Common myeloid progenitor, CD34-positive (primary cell): Measurements from ENCODE around the gene PDE4D.
"Not testable (repeated sequence)": the region's sequence is repeated elsewhere in the genome, so short reads cannot be mapped to it uniquely, and the experiment has no call there.

Experiments used
- CTCF ChIA-PET: fragments of 350-600 bp; sonication (Branson Sonifier 250); formaldehyde crosslinking; loops from one replicate; lab custom pipeline; 2021; ENCODE audit warnings: antibody characterized with exemption; lab: Charles Lee
- POLR2A ChIA-PET: fragments of 350-600 bp; sonication (Branson Sonifier 250); formaldehyde crosslinking; loops from one replicate; lab custom pipeline; 2021; ENCODE audit warnings: antibody characterized with exemption; lab: Charles Lee
- DNase-seq, 3 donors: peaks; one replicate each; pipeline versions ENCODE4 v3.0.0 to v3.0.0-alpha.2; 2013
- H3K27ac ChIP-seq, 2 experiments: 1 replicate in 1 of 2; 2 replicates in 1 of 2; pipeline ENCODE4 v1.7.0; 2013; ENCODE audit warnings: inconsistent platforms in 2 of 2, low read length in 2 of 2, mild to moderate bottlenecking in 2 of 2, low read depth in 1 of 2, moderate library complexity in 1 of 2; ENCODE audit not compliant: severe bottlenecking in 2 of 2, insufficient read depth in 1 of 2, poor library complexity in 1 of 2
- H3K27me3 ChIP-seq, 5 experiments: replicated peaks in 2 of 5; 1 replicate in 3 of 5; 2 replicates in 2 of 5; pipeline versions ENCODE4 v1.6.1 to v1.7.0; 2013; ENCODE audit warnings: low read length in 4 of 5, mild to moderate bottlenecking in 2 of 5, moderate library complexity in 2 of 5, inconsistent platforms in 1 of 5; ENCODE audit not compliant: insufficient read depth in 5 of 5, control insufficient read depth in 4 of 5
- H3K36me3 ChIP-seq, 4 experiments: 1 replicate in 2 of 4; 2 replicates in 2 of 4; pipeline versions ENCODE4 v1.6.1 to v1.7.0; 2013; ENCODE audit warnings: low read length in 3 of 4, control low read depth in 1 of 4, mild to moderate bottlenecking in 1 of 4; ENCODE audit not compliant: control insufficient read depth in 4 of 4, insufficient read depth in 4 of 4
- H3K4me1 ChIP-seq, 4 experiments: 1 replicate in 3 of 4; 2 replicates in 1 of 4; pipeline versions ENCODE4 v1.6.1 to v1.7.1; 2013; ENCODE audit warnings: low read length in 3 of 4, mild to moderate bottlenecking in 3 of 4, control low read depth in 1 of 4, inconsistent platforms in 1 of 4, moderate library complexity in 1 of 4; ENCODE audit not compliant: control insufficient read depth in 4 of 4, insufficient read depth in 4 of 4; ENCODE audit errors: control extremely low read depth in 1 of 4
- H3K4me3 ChIP-seq, 7 experiments: 1 replicate in 4 of 7; 2 replicates in 3 of 7; pipeline versions ENCODE4 v1.5.1 to v1.7.0; 2013; ENCODE audit warnings: mild to moderate bottlenecking in 7 of 7, low read length in 6 of 7, moderate library complexity in 6 of 7, inconsistent platforms in 2 of 7, low read depth in 2 of 7, control low read depth in 1 of 7; ENCODE audit not compliant: insufficient read depth in 4 of 7, control insufficient read depth in 1 of 7; ENCODE audit errors: extremely low read depth in 1 of 7
- H3K9me3 ChIP-seq, 5 experiments: 1 replicate in 4 of 5; 2 replicates in 1 of 5; pipeline versions ENCODE4 v1.6.1 to v1.7.1; 2013; ENCODE audit warnings: low read length in 4 of 5, mild to moderate bottlenecking in 2 of 5, inconsistent platforms in 1 of 5, low read depth in 1 of 5, moderate library complexity in 1 of 5; ENCODE audit not compliant: control insufficient read depth in 4 of 5, insufficient read depth in 2 of 5; ENCODE audit errors: control extremely low read depth in 1 of 5
- WGBS: methylation state at CpG from one replicate; pipeline ENCODE4 v1.1.5; 2013; ENCODE audit not compliant: insufficient coverage; 5-methylcytosine and 5-hydroxymethylcytosine counted together

The PDE4D gene

DNA sequence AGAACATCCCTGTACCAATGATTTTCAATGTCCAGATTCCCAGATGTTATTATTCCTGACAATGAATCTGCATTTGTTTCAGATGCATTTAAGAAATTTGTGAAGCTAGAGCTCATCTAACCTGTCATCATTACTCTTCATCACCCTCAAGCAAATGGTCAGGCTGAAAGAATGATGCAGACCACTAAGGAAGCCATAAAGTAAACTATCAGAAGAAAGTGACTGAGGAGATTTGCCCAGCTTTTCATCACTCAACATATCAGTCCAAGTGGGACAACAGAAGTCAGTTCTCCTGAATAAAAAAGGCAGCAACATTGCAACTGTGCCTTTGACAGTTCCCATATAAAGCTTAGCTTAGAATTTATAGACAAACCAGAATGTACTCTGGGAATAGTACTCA is 419.9 kb downstream of the PDE4D start:
- POLR2A ChIA-PET = no interaction called here
- Histone ChIP-seq H3K36me3 (no peaks in the 10 kb centered on the region), H3K9me3 (no peaks in the 10 kb centered on the region), H3K4me1 (peaks cover 0 to 2% (median 0%) of the 10 kb centered on the region in 4 experiments), H3K27me3 (no peaks in the 10 kb centered on the region), H3K27ac (no peak overlapping the region), H3K4me3 (no peak overlapping the region)
- DNase-seq = no peak
- CTCF ChIA-PET = no interaction called here

- CTCF ChIA-PET = no interaction called here
- no peak for DNase-seq
- no peak overlapping the region for H3K4me3 ChIP-seq
- no peaks in the 10 kb centered on the region for H3K27me3 ChIP-seq
- H3K27ac ChIP-seq = no peak overlapping the region
- POLR2A ChIA-PET = no interaction called here
- no CpG with 5 or more reads among the region's 1 CpG for WGBS
- H3K36me3 ChIP-seq = no peaks in the 10 kb centered on the region
- H3K4me1 ChIP-seq = peaks cover 0 to 2% (median 0%) of the 10 kb centered on the region in 4 experiments
- no peaks in the 10 kb centered on the region for H3K9me3 ChIP-seq
Measured at GRCh38 chr5:59471463-59471862, 422.1 kb downstream of the PDE4D start.

DNA sequence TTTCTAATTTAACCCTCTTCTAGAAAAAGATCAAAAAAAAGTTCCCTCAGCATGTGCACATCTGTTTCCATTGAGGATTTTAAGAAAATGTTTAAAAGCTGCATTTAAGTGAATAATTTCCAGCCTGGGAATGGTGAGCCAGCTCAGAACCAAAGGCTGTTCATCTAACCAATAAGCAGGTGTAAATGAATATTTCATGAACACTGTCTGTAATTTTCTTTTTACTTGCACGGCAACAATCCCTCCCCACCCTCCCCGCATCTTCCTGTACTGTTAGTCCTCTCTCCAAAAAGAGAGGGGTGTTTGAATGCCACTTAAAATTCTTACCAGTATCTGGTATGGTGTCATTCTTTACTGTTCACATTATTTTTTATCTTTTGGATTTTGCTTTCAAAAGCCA is 425.6 kb downstream of the PDE4D start:
- POLR2A ChIA-PET = no interaction called here
- CTCF ChIA-PET = no interaction called here
- no peak overlapping the region for H3K27ac ChIP-seq
- no peak for DNase-seq
- no peaks in the 10 kb centered on the region for H3K36me3 ChIP-seq
- no CpG with 5 or more reads among the region's 2 CpGs for WGBS
- H3K4me1 ChIP-seq = no peaks in the 10 kb centered on the region
- H3K27me3 ChIP-seq = no peaks in the 10 kb centered on the region
- no peaks in the 10 kb centered on the region for H3K9me3 ChIP-seq
- no peak overlapping the region for H3K4me3 ChIP-seq

DNA sequence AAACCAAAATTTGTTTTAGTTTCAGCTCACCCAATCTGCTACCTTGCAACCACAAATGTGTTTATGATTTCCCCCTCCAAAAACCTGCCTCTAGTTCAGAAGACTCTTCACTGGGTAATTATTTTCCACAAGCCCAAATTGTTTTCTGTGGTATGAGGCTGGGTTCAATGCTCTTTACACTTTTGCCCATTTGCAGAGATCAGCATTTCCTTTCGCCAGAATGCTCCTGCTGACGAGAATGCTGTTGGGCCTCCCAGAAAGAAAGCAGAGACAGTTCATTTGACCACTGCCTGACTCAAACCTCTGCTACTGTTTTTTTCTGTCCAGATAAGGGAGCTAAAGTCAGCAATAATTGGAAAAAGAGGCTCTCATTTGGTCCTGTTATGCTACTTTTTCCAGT is 427.3 kb downstream of the PDE4D start:
- Histone ChIP-seq H3K27ac (no peak overlapping the region), H3K9me3 (no peaks in the 10 kb centered on the region), H3K4me3 (no peak overlapping the region), H3K36me3 (no peaks in the 10 kb centered on the region), H3K27me3 (no peaks in the 10 kb centered on the region), H3K4me1 (no peaks in the 10 kb centered on the region)
- ChIA-PET POLR2A (no interaction called here), CTCF (no interaction called here)
- no peak for DNase-seq
- WGBS = 100% methylated on average over 2 of the region's 2 CpGs

DNA sequence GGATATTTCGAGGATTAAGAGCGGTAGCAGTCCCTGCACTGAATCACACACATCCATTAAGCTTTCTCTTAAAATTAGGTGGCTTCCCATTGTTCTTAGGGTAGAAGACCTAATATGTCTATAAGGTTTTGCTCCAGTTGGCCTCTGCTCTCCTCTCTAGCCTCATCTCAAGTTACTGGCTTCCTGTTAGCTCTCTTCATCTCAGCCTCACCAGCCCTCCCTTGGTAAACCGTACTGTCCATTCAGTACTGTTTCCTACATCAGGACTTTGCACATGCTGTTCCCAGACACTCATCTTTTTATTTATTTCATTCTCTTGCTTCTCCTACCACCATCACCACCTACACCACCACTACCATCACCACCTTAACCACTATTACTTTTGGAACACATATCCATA is 428.6 kb downstream of the PDE4D start:
- ChIA-PET CTCF (no interaction called here), POLR2A (no interaction called here)
- H3K27ac ChIP-seq = no peak overlapping the region
- no peaks in the 10 kb centered on the region for H3K27me3 ChIP-seq
- no peaks in the 10 kb centered on the region for H3K4me1 ChIP-seq
- DNase-seq = no peak
- no peak overlapping the region for H3K4me3 ChIP-seq
- no peaks in the 10 kb centered on the region for H3K36me3 ChIP-seq
- 93% methylated on average over 1 of the region's 3 CpGs for WGBS
- H3K9me3 ChIP-seq = no peaks in the 10 kb centered on the region

- CTCF ChIA-PET, H3K36me3 ChIP-seq, H3K27me3 ChIP-seq, H3K9me3 ChIP-seq, H3K27ac ChIP-seq, POLR2A ChIA-PET, DNase-seq, H3K4me3 ChIP-seq, H3K4me1 ChIP-seq: not testable (repeated sequence)
- WGBS = 100% methylated on average over 1 of the region's 4 CpGs
Measured at GRCh38 chr5:59463618-59464166, 429.8 kb downstream of the PDE4D start.

- H3K9me3 ChIP-seq = no peaks in the 10 kb centered on the region
- H3K36me3 ChIP-seq = no peaks in the 10 kb centered on the region
- no CpG with 5 or more reads among the region's 1 CpG for WGBS
- DNase-seq = no peak
- CTCF ChIA-PET = no interaction called here
- POLR2A ChIA-PET = no interaction called here
- H3K4me1 ChIP-seq = no peaks in the 10 kb centered on the region
- no peak overlapping the region for H3K4me3 ChIP-seq
- H3K27ac ChIP-seq = no peak overlapping the region
- no peaks in the 10 kb centered on the region for H3K27me3 ChIP-seq
Measured at GRCh38 chr5:59462956-59463355, 430.6 kb downstream of the PDE4D start.
